Right ventricle myocardium inferior (tissue), 1 donor: Measurements from ENCODE around the gene HNRNPF. TPM values are rescaled to one million over a fixed set of nuclear protein-coding genes. Genes with fewer than 3 reads are reported as not detected.
"Not testable (repeated sequence)": the region's sequence is repeated elsewhere in the genome, so short reads cannot be mapped to it uniquely, and the experiment has no call there.

ENCODE experiments used
- ATAC-seq: fragments of 200-7000 bp; cut with Tn5 transposase; one replicate; pipeline ENCODE4 v1.9.1; 2020; ENCODE audit warnings: mild to moderate bottlenecking, moderate library complexity
- DNase-seq: peaks from one replicate; pipeline ENCODE4 v3.0.0; 2021; ENCODE audit errors: missing footprints
- intact Hi-C: fragments of 100-400 bp; cut with DNase I; formaldehyde crosslinking; loops from one replicate; pipeline ENCODE4 v1.11.0; 2022
- long read RNA-seq: library from polyadenylated mRNA; unstranded; transcript quantifications from one replicate; pipeline ENCODE4 v2.0.0, GENCODE V29; 2021
- total RNA-seq: library from RNA; stranded (reverse); fragmentation: NEBNext Ultra II Directional; extraction: Animal tissue kit (Norgen Biotek cat#: 25700); gene quantifications from one replicate; pipeline ENCODE4 v1.2.1, GENCODE V29; 2021
- donor health status: DM: no; HTN: yes; CAD: no; lungs with severe emphysema.

The HNRNPF gene
- total RNA-seq, result 87.6 TPM
- long read RNA-seq, transcript HNRNPF-207 (4 exons, 2,676 nt), result minor isoform, 9 of 108 reads
- long read RNA-seq, transcript HNRNPF-204 (3 exons, 2,755 nt), result minor isoform, 10 of 108 reads
- long read RNA-seq, transcript HNRNPF-203 (4 exons, 2,617 nt), result major isoform, 11 of 108 reads
- long read RNA-seq, partial matches to known transcripts, result 0 of 108 reads
- long read RNA-seq, other reads (novel, unspliced or antisense), result 74 of 108 reads

GRCh38 chr10:43408710-43409384 is at the start of gene HNRNPF:
Gene HNRNPF (minus strand): TSS chr10:43409186. CDS start chr10:43387884, 21,302 bp downstream.
- DNase-seq (peak; percentile 97), ATAC-seq (peak; percentile 93)
- intact Hi-C loops, result loop anchor here (1.0 kb wide), 2 partner anchors 11 to 27 kb away; no protein-coding TSS in a partner anchor

GRCh38 chr10:43458227-43458626 is 49.2 kb upstream of the HNRNPF start:
- DNase-seq (no peak), ATAC-seq (no peak)
- intact Hi-C loops, result no loop called here

- DNase-seq, ATAC-seq, intact Hi-C loops: not testable (repeated sequence)
These were observed 47.6 kb upstream of the HNRNPF start for GRCh38 chr10:43456561-43456960.

- ATAC-seq, DNase-seq, intact Hi-C loops: not testable (repeated sequence)
These were observed 45.0 kb upstream of the HNRNPF start for GRCh38 chr10:43454025-43454424.

- ATAC-seq (no peak), DNase-seq (no peak)
- intact Hi-C loops, result no loop called here
These were observed 44.4 kb upstream of the HNRNPF start for GRCh38 chr10:43453266-43453831.

GRCh38 chr10:43452356-43452914 is 43.4 kb upstream of the HNRNPF start:
- intact Hi-C loops, result no loop called here
- ATAC-seq, result no peak

GRCh38 chr10:43448742-43449141 is 39.8 kb upstream of the HNRNPF start:
- DNase-seq (no peak), ATAC-seq (no peak)
- intact Hi-C loops, result no loop called here

More at GRCh38 chr10:43452356-43452914, 43.4 kb upstream of the HNRNPF start:
- no peak for DNase-seq

GRCh38 chr10:43446219-43447017 is 37.4 kb upstream of the HNRNPF start:
- ATAC-seq, DNase-seq, intact Hi-C loops: not testable (repeated sequence)

- intact Hi-C loops, result no loop called here
- no peak for DNase-seq
These were observed 36.0 kb upstream of the HNRNPF start for GRCh38 chr10:43444897-43445466.

GRCh38 chr10:43444323-43444722 is 35.3 kb upstream of the HNRNPF start:
- no peak for ATAC-seq
- intact Hi-C loops, result no loop called here

More at GRCh38 chr10:43444897-43445466, 36.0 kb upstream of the HNRNPF start:
- no peak for ATAC-seq

GRCh38 chr10:43440463-43441134 is 31.6 kb upstream of the HNRNPF start:
- ATAC-seq (no peak), DNase-seq (no peak)
- intact Hi-C loops, result no loop called here

More at GRCh38 chr10:43444323-43444722, 35.3 kb upstream of the HNRNPF start:
- DNase-seq, result no peak

- intact Hi-C loops, result loop anchor here (5.0 kb wide), 1 partner anchor 40 kb away; no protein-coding TSS in a partner anchor
- DNase-seq (no peak), ATAC-seq (peak; percentile 2)
These were observed 28.3 kb upstream of the HNRNPF start for GRCh38 chr10:43437141-43437870.

GRCh38 chr10:43436291-43437140 is 27.5 kb upstream of the HNRNPF start, which contains the start of gene ZNF487:
Gene ZNF487 (plus strand): TSS chr10:43437111. CDS start chr10:43475814, 38,703 bp downstream.
- ATAC-seq (peak; percentile 99), DNase-seq (peak; percentile 96)
- intact Hi-C loops, result loop anchor here (1.0 to 5.0 kb wide), 3 partner anchors 15 to 39 kb away; partner anchors contain the start of gene HNRNPF

- ATAC-seq (no peak), DNase-seq (no peak)
- intact Hi-C loops, result no loop called here
These were observed 22.1 kb upstream of the HNRNPF start for GRCh38 chr10:43430926-43431663.

GRCh38 chr10:43427166-43427825 is 18.3 kb upstream of the HNRNPF start:
- no peak for DNase-seq
- intact Hi-C loops, result no loop called here
- no peak for ATAC-seq
